SK-N-SH (cell line): ENCODE data around the gene C11orf98.

Experiments used
- ELF1 ChIP-seq: IDR thresholded peaks from 2 replicates; pipeline ENCODE4 v1.4.0; 2012
- EP300 ChIP-seq, 2 experiments: IDR thresholded peaks; 2 replicates each; pipeline versions ENCODE4 v1.4.0 to v1.6.1; 2012; ENCODE audit warnings: borderline replicate concordance in 1 of 2, low read depth in 1 of 2, low read length in 1 of 2
- FOXJ3 ChIP-seq: sonication (generic); formaldehyde crosslinking; IDR thresholded peaks from 2 replicates; pipeline ENCODE4 v1.5.1; 2020; ENCODE audit warnings: mild to moderate bottlenecking, missing genetic modification reagents
- GABPA ChIP-seq: IDR thresholded peaks from 2 replicates; pipeline ENCODE4 v1.4.0; 2012; ENCODE audit warnings: low read depth, mild to moderate bottlenecking
- NFIC ChIP-seq: IDR thresholded peaks from 2 replicates; pipeline ENCODE4 v1.4.0; 2012; ENCODE audit warnings: borderline replicate concordance
- POLR2AphosphoS5 ChIP-seq: IDR thresholded peaks from 2 replicates; pipeline ENCODE4 v1.6.1; 2012; ENCODE audit warnings: low read depth, low read length
- RAD21 ChIP-seq: IDR thresholded peaks from 2 replicates; pipeline ENCODE4 v1.6.1; 2012; ENCODE audit warnings: mild to moderate bottlenecking, low read length
- RFX5 ChIP-seq: IDR thresholded peaks from 2 replicates; pipeline ENCODE4 v1.6.1; 2012; ENCODE audit warnings: mild to moderate bottlenecking, improper control_type of control experiment, low read length
- RXRA ChIP-seq: IDR thresholded peaks from 2 replicates; pipeline ENCODE4 v1.4.0; 2012; ENCODE audit warnings: low read depth, mild to moderate bottlenecking, borderline replicate concordance
- USF1 ChIP-seq: IDR thresholded peaks from 2 replicates; pipeline ENCODE4 v1.4.0; 2012; ENCODE audit warnings: low read depth, borderline replicate concordance
- ZBTB33 ChIP-seq: IDR thresholded peaks from 2 replicates; pipeline ENCODE4 v1.4.0; 2012; ENCODE audit warnings: low read depth, borderline replicate concordance
- TF ChIP-seq, protein P1 (sequence below): fragments of 200-600 bp; sonication (generic); IDR thresholded peaks from 2 replicates; pipeline ENCODE4 v1.6.1; 2017; ENCODE audit warnings: antibody characterized with exemption, mild to moderate bottlenecking, moderate library complexity
- TF ChIP-seq, protein P2 (sequence below): IDR thresholded peaks from 2 replicates; pipeline ENCODE4 v1.6.1; 2012; ENCODE audit warnings: mild to moderate bottlenecking, low read depth, low read length, moderate library complexity

DNA sequence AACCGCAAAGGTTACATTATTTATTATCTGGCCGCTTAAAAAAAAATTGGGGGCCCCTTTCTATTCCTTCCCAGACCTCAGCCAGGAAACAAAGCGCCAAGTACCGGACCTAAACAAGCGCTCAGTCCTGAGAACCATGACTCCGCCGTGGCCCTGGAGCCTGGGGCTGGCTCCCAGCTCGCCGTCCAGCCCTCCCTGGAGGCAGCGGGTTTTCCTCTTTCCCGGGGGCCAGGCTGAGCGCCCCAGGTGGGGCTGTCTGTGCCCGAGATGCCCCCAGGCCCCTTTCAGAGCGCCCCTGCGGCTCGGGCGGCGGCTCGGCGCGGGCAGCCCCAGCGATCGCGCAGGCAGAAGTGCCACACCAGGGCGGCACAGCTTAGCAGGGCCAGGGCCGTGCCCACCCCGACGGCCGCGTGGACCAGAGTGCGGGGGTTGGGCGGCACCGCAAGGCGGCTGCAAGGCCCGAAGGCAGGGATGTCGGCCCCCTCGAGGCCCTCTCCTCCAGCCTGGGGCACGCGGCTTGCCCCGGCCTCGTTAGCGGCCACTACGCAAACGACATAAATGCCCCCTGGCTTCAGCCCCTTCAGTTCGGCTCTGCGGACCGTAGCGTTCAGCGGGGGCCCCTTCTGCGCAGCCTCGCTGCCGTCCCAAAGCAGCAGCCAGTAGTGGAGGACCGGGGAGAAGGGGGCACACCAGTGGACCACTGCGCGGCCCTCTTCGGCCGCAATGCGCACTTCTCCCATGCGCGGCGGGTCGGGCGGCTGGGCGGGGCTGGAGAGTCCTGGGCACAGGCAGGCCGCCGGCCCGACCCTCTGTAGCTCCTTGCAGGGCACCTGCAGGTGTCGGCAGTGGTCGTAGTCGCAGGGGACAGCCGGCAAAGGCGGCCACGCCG, 22.7 kb upstream of the C11orf98 start:
- TF ChIP-seq GABPA, result no peak
- TF ChIP-seq, protein P1, sequence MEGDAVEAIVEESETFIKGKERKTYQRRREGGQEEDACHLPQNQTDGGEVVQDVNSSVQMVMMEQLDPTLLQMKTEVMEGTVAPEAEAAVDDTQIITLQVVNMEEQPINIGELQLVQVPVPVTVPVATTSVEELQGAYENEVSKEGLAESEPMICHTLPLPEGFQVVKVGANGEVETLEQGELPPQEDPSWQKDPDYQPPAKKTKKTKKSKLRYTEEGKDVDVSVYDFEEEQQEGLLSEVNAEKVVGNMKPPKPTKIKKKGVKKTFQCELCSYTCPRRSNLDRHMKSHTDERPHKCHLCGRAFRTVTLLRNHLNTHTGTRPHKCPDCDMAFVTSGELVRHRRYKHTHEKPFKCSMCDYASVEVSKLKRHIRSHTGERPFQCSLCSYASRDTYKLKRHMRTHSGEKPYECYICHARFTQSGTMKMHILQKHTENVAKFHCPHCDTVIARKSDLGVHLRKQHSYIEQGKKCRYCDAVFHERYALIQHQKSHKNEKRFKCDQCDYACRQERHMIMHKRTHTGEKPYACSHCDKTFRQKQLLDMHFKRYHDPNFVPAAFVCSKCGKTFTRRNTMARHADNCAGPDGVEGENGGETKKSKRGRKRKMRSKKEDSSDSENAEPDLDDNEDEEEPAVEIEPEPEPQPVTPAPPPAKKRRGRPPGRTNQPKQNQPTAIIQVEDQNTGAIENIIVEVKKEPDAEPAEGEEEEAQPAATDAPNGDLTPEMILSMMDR, result no peak
- no peak for TF ChIP-seq EP300 (IDR thresholded peaks at IDR 0.05; ENCODE audit: borderline replicate concordance in 1 of 2, low read depth in 1 of 2, low read length in 1 of 2)
- TF ChIP-seq ZBTB33, result no peak
- TF ChIP-seq, protein P2, sequence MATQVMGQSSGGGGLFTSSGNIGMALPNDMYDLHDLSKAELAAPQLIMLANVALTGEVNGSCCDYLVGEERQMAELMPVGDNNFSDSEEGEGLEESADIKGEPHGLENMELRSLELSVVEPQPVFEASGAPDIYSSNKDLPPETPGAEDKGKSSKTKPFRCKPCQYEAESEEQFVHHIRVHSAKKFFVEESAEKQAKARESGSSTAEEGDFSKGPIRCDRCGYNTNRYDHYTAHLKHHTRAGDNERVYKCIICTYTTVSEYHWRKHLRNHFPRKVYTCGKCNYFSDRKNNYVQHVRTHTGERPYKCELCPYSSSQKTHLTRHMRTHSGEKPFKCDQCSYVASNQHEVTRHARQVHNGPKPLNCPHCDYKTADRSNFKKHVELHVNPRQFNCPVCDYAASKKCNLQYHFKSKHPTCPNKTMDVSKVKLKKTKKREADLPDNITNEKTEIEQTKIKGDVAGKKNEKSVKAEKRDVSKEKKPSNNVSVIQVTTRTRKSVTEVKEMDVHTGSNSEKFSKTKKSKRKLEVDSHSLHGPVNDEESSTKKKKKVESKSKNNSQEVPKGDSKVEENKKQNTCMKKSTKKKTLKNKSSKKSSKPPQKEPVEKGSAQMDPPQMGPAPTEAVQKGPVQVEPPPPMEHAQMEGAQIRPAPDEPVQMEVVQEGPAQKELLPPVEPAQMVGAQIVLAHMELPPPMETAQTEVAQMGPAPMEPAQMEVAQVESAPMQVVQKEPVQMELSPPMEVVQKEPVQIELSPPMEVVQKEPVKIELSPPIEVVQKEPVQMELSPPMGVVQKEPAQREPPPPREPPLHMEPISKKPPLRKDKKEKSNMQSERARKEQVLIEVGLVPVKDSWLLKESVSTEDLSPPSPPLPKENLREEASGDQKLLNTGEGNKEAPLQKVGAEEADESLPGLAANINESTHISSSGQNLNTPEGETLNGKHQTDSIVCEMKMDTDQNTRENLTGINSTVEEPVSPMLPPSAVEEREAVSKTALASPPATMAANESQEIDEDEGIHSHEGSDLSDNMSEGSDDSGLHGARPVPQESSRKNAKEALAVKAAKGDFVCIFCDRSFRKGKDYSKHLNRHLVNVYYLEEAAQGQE, result no peak
- TF ChIP-seq USF1, result no peak
- no peak for TF ChIP-seq POLR2AphosphoS5
- TF ChIP-seq NFIC, result no peak
- TF ChIP-seq ELF1, result no peak
- no peak for TF ChIP-seq RAD21
- TF ChIP-seq RFX5, result no peak
- TF ChIP-seq FOXJ3 (CRISPR knock-in tag), result no peak
- TF ChIP-seq RXRA, result no peak
